Esophagus muscularis mucosa (tissue), 4 donors: Measurements from ENCODE around the gene TRAPPC11.

Experiments used
- EP300 ChIP-seq: sonication (generic); formaldehyde crosslinking; IDR thresholded peaks from one replicate; pipeline ENCODE4 v1.6.1; 2017; ENCODE audit warnings: antibody characterized with exemption
- POLR2A ChIP-seq: fragments of 450-650 bp; IDR thresholded peaks from one replicate; pipeline ENCODE4 v1.6.1; 2017; ENCODE audit warnings: antibody characterized with exemption, moderate library complexity, mild to moderate bottlenecking, low read depth
- POLR2AphosphoS5 ChIP-seq, 2 donors: sonication (generic); formaldehyde crosslinking; IDR thresholded peaks; one replicate each; pipeline ENCODE4 v1.6.1; 2017; ENCODE audit warnings: antibody characterized with exemption in 2 of 2
- TF ChIP-seq, protein P1 (sequence below), 3 experiments: fragments of 200-600 bp in 2 of 3; fragments of 450-650 bp in 1 of 3; sonication (generic) in 2 of 3; IDR thresholded peaks; one replicate each; pipeline ENCODE4 v1.5.1; 2017 to 2019; ENCODE audit warnings: antibody characterized with exemption in 3 of 3, mild to moderate bottlenecking in 2 of 3, moderate library complexity in 1 of 3

DNA sequence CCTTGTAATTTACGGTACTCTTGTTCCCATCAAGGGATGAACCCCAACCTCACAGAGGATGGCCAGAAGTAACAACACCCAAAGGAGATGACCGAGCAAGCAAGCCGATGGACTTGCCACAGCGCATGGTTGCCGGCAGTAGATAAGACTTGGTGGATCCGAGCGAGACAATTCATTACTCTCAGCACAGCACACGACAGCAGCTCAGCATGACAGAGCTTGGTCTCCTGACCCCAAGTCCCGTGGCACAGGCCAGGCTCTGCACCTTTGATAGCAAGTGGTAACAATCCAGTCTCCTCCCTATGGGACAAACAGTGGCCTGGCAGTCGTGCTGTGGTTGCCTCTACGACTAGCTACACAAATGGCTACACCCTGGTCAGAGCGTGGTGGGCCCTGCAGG lies 26.4 kb upstream of the TRAPPC11 start:
- TF ChIP-seq, protein P1, sequence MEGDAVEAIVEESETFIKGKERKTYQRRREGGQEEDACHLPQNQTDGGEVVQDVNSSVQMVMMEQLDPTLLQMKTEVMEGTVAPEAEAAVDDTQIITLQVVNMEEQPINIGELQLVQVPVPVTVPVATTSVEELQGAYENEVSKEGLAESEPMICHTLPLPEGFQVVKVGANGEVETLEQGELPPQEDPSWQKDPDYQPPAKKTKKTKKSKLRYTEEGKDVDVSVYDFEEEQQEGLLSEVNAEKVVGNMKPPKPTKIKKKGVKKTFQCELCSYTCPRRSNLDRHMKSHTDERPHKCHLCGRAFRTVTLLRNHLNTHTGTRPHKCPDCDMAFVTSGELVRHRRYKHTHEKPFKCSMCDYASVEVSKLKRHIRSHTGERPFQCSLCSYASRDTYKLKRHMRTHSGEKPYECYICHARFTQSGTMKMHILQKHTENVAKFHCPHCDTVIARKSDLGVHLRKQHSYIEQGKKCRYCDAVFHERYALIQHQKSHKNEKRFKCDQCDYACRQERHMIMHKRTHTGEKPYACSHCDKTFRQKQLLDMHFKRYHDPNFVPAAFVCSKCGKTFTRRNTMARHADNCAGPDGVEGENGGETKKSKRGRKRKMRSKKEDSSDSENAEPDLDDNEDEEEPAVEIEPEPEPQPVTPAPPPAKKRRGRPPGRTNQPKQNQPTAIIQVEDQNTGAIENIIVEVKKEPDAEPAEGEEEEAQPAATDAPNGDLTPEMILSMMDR (IDR thresholded peaks at IDR 0.05) = no peak
- TF ChIP-seq POLR2AphosphoS5 (IDR thresholded peaks at IDR 0.05) = no peak
- no peak for TF ChIP-seq EP300
- TF ChIP-seq POLR2A = no peak
